LNCaP clone FGC (cell line): ENCODE data around the gene MET.
"Not testable (repeated sequence)": the region's sequence is repeated elsewhere in the genome, so short reads cannot be mapped to it uniquely, and the experiment has no call there.

Source experiments
- DNase-seq: peaks from one replicate; pipeline ENCODE4 v3.0.0-alpha.2; 2011; ENCODE audit warnings: low read depth
- H3K4me3 ChIP-seq: 2 replicates; pipeline ENCODE4 v1.5.1; 2011; ENCODE audit warnings: mild to moderate bottlenecking, low read depth, low read length, control low read depth
- CTCF ChIP-seq: IDR thresholded peaks from 2 replicates; pipeline ENCODE4 v1.5.1; 2012; ENCODE audit warnings: mild to moderate bottlenecking; ENCODE audit not compliant: control insufficient read depth, insufficient read depth; ENCODE audit errors: extremely low read depth

MET gene

GRCh38 chr7:116710764-116711452 lies 38.9 kb downstream of the MET start:
- TF ChIP-seq CTCF = no peak
- no peak overlapping the region for H3K4me3 ChIP-seq
- DNase-seq = no peak

GRCh38 chr7:116711790-116712189 lies 39.8 kb downstream of the MET start:
- H3K4me3 ChIP-seq = no peak overlapping the region
- TF ChIP-seq CTCF = no peak
- DNase-seq = no peak

- H3K4me3 ChIP-seq = no peak overlapping the region
- no peak for TF ChIP-seq CTCF
- no peak for DNase-seq
Observed at GRCh38 chr7:116713500-116713899, 41.5 kb downstream of the MET start.

GRCh38 chr7:116713918-116714317 lies 41.9 kb downstream of the MET start:
- no peak for DNase-seq
- H3K4me3 ChIP-seq = no peak overlapping the region
- TF ChIP-seq CTCF = no peak

GRCh38 chr7:116715077-116715476 lies 43.1 kb downstream of the MET start:
- H3K4me3 ChIP-seq = no peak overlapping the region
- no peak for DNase-seq
- no peak for TF ChIP-seq CTCF

GRCh38 chr7:116717137-116717536 lies 45.1 kb downstream of the MET start:
- no peak overlapping the region for H3K4me3 ChIP-seq
- no peak for DNase-seq
- TF ChIP-seq CTCF = no peak

GRCh38 chr7:116723959-116724529 lies 52.0 kb downstream of the MET start:
- not testable (repeated sequence) for H3K4me3 ChIP-seq, DNase-seq
